DMS114 treated with DMSO at 0.1 percent for 48 hours (cell line): ENCODE results near the gene WDR47.
A peak's percentile ranks its signal among the peaks of the same experiment; 100 is the strongest.
"Not testable (repeated sequence)": the region's sequence is repeated elsewhere in the genome, so short reads cannot be mapped to it uniquely, and the experiment has no call there.

Experiments used
- DNase-seq: peaks from one replicate; lab custom pipeline; 2025; ENCODE audit not compliant: unreplicated experiment; lab: John Stamatoyannopoulos, UW

The WDR47 gene

GRCh38 chr1:108963052-108963686, 78.7 kb downstream of the WDR47 start, which contains the start of gene CLCC1:
Gene CLCC1 (minus strand): TSS chr1:108963484. CDS start chr1:108950437, 13,047 bp downstream.
- DNase-seq: peak; percentile 86

DNA sequence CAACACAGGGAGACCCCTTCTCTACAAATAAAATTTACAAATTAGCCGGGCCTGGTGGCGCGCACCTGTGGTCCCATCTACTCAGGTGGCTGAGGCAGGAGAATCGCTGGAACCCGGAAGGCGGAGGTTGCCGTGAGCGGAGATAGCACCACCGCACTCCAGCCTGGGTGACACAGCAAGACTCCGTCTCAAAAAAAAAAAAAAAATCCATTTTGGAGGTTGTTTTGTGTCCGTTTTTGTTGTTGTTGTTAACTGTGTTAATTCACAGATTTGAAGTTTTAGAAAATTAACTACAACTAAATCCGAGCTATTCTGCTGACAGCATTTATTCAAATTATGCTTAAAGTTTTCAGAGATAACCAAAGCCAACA, 79.2 kb downstream of the WDR47 start:
- DNase-seq: no peak

GRCh38 chr1:108961752-108962486, 80.0 kb downstream of the WDR47 start:
- no peak for DNase-seq

DNA sequence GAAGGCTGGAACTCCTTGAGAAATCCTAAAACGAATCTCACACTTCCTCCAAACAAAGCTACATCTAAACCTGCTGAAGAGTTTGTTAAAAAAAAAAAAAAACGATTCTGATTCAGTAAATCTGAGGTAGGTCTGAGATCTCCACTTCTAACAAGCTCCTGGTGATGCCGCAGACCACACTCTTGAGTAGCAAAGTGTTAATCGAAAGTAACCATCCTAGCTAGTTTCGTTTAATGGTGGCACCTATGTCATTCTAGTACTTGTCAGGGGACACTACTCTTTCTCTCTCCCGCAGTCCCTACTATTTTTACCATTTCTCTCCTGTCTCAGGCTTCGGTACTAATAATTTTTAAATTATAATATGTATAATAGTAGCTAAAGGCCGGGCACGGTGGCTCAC, 80.7 kb downstream of the WDR47 start:
- no peak for DNase-seq

- DNase-seq: no peak
These were observed 81.2 kb downstream of the WDR47 start for GRCh38 chr1:108960719-108961118.

GRCh38 chr1:108957888-108958287, 84.0 kb downstream of the WDR47 start:
- no peak for DNase-seq

- DNase-seq: no peak
These were observed 86.0 kb downstream of the WDR47 start for GRCh38 chr1:108955881-108956280.

DNA sequence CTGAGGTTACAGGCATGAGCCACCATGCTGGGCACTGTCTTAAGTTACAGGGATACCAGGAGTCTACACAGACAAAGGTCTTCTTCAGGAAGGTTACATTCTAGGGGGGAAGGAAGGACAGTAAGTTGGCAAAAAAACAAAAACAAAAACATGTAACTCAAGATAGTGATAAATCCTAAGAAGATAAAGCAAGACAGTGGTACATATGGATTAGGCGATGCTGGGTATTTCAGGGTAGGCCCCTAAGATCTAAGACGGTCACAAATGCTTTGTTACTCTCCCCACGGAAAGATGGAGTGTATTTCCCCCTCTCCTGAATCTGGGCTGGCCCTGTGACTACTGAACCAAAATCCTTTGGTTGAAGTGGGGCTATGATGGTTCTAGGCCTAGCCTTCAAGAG, 86.8 kb downstream of the WDR47 start:
- DNase-seq: no peak

DNA sequence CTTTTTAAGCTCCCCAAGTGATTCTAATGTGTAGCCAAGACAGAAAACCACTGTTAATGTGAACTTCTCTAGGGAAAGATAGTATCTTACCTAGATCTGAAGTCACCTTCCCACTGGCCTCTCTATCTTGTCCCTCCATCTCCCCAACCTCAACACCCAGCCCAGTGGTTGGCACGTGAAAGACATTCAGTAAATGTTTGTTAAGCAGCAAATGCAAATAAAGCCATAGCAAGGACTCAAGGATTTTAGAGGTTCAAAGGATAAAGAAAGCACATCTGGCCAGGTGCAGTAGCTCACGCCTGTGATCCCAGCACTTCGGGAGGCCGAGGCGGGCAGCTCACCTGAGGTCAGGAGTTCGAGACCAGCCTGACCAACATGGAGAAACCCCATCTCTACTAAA, 88.5 kb downstream of the WDR47 start:
- no peak for DNase-seq

- DNase-seq: no peak
These were observed 90.7 kb downstream of the WDR47 start for GRCh38 chr1:108951242-108951641.

- DNase-seq: no peak
These were observed 92.9 kb downstream of the WDR47 start for GRCh38 chr1:108949044-108949443.

GRCh38 chr1:108947871-108948525, 93.9 kb downstream of the WDR47 start:
- no peak for DNase-seq

- DNase-seq: no peak
These were observed 105.7 kb downstream of the WDR47 start for GRCh38 chr1:108936170-108936569.

- no peak for DNase-seq
These were observed 108.0 kb downstream of the WDR47 start for GRCh38 chr1:108933944-108934343.

- not testable (repeated sequence) for DNase-seq
These were observed 114.3 kb downstream of the WDR47 start for GRCh38 chr1:108927565-108927964.

DNA sequence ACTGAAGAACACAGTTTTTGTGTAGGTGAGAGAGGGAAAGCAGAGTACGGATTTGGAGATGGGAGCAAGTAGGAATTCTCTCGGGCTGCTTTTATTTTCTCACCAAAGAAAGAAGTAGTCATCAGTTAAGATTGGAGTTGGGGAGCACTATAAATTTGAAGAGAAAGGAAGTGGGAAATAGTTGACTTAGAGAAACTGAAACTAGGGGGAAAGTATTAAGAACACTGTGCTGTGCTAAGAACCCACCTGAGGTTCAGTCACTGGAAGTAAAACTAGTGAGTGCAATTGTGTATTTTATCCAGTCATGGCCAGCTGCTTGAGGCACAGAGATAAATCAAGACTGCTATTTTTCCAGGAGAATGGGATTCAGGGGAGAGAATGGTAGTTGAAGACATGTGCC, 116.0 kb downstream of the WDR47 start:
- DNase-seq: no peak
